GM19463 (cell line): ENCODE results near the gene TMEM150C.

Experiments
- ATAC-seq: cut with Tn5 transposase; IDR thresholded peaks from one replicate; pipeline ENCODE4 v1.9.1; 2021; ENCODE audit warnings: mild to moderate bottlenecking, moderate library complexity; ENCODE audit not compliant: unreplicated experiment

Gene TMEM150C

DNA sequence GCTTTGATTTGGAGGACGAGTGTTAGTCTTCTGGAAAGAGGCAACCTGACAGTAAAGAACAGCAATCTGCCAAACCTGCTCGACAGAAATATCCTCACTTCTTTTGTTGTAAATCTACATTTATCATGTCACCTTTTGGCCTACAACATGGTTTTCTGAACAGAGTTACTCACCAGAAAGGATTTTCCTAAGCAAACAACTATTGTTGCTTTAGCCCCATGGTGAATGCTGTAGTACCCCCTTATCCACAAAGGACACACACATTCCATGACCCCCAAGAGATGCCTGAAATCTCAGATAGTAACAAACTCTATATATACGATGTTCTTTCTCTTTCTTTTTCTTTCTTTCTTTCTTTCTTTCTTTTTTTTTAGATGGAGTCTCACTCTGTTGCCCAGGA, 42.7 kb downstream of the TMEM150C start:
- no peak for ATAC-seq

DNA sequence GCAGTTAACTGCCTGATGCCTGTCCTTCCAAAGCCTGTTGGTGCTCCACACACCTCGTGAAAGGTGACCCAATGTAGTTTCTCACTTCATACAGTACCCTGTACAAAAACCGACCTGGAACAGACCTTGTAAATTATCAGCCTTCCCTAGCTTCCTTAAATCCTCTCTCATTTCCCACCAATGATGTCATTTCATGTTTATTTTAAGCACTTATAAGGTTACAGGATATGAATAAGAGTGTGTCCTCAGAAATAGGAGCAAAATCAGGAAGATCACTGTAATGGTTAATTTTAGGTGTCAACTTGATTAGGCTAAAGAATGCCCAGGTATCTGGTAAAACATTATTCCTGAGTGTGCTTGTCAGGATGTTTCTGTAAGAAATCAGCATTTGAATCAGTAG, 44.7 kb downstream of the TMEM150C start:
- no peak for ATAC-seq

DNA sequence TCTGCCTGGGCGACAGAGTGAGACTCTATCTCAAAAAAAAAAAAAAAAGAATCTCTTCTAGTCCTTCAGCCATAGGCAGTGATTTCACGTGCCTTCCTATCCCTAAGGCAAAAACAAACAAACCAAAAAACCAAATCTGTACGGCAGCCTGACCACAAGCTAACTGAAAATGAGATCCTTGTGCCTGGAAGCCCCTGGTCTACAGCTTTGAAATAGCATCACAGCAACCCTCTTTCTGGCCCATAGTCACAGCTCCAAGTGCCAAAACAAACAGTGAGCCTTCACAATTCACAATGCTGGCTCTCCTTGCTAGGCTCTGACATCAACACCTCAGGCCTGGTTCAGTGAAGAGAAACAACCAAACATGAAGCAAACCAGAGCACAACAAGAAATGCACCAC, 46.1 kb downstream of the TMEM150C start:
- ATAC-seq, result no peak

DNA sequence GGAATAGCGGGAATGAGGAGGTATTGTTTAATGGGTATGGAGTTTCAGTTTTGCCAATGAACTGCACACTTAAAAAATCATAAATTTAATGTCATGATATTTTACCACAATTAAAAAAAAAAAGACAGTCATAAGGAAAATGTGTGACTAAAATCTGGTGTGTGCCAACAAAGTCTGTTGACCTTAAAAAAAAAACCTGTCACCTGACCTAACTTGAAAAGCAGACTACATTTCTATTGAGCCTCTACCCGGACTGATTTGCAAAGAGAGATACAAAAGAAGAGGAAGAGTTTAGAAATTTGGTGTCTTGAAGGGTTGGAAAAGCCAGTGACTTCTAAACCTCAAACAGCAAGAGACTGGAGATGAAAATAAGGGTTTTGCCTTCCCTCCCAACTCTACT, 48.4 kb downstream of the TMEM150C start:
- ATAC-seq, result no peak

DNA sequence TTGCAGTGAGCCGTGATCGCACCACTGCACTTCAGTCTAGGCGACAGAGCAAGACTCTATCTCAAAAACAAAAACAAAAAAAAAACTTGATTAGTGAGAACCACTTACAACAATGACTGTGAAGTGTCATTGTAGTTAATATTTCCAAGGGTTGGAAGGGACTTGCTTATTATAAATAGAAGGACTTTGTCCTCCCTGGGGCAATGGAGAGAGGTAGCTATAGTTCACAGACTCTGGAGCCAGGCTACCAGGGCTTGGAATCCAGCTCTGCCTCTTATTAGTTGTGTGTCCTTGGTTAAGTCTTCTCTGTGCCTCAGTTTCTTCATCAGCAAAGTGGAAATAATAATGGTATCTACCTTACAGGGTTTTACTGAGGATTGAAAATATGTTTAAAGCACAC, 51.6 kb downstream of the TMEM150C start:
- no peak for ATAC-seq

DNA sequence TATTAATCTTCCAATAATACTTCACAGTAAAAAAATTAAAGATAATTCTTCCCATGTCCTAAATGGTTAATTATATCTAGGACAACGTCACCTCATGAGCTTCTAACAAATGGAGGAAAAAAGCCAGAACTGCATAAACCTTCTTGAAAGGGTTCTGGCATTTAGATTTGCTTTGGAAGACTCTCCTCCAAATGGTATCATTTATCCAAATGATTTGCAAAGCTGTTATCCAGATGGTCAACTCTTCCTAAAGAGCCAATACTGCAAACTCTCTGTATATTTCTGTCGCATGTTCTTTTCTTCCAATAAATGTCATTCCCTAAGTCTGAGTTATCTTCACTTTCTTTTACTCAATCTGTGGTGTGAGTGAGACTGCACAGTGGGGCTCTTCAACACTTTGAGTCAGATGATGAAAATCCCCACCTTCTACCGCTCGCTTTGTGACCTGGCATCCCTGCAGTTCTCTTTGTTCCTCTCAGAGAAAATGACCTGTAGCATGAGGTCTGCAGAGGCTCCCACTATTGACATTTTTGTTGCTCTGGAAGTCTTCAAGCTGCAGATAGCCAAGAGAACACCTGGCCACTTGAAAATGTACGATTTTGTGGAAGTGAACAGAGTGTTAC, 52.9 kb downstream of the TMEM150C start:
- ATAC-seq, result no peak

DNA sequence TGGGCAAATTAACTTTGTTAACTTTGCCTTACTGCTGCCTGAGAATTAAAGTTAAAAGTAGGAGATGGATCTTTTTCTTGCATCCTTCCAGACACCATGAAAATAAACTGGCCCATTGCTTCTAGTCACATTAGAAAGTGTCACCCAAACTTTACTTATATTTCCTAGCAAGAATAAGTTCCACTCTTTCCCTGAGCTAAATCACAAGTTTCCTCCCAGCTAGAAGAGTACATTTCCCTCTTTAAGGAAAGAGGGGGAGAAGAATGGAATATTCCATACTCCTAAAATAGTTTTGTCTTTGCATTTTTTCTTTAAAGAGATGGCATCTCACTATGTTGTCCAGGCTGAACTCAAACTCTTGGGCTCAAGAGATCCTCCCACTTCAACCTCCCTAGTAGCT, 53.8 kb downstream of the TMEM150C start:
- no peak for ATAC-seq

DNA sequence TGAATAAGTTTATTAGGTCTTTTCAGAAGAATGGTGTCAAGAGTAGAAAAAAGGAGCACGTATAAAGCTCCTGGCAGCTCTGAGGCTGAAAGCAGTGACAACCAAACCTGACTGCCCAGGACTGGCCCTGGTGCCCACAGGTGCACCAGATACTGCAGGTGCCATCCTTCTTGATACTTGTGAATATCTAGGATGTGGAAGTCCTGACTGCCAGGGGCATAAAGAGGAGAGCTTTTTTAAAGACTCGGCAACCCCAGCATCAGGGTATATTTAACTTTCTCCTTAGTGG, 60.7 kb downstream of the TMEM150C start:
- ATAC-seq, result no peak

DNA sequence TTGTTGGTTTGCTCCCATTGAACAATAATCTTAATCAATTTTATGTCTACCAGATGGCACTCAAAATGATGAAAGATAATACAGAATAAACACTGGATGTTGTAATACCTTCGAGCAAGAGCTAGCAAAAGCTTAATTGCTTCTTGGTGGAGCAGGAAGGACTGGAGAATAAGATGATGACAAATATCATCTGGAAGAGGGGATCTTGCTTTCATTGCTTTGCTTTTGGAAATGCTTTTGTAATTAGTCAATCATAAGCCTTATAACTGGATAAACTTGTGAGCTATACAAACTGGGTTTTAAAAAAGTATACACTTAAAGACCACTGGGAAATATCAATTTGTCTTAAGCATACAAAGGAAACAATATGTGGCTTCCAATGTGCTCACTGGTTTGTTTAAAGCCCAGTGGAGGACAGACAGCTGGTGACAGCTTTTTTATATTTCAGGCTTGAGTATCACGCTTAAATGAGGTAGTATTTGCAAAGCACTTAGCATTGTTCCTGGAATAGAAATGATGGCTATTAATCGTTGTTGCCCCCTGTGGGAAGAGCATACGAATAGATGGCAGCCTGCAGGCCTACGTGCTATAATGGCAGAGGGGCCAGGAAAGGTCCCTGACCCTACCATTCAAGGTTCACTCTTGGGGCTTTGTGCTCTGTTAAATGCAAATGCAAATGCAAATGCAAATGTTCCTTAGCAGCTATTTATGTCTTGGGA, 61.2 kb downstream of the TMEM150C start:
- no peak for ATAC-seq

DNA sequence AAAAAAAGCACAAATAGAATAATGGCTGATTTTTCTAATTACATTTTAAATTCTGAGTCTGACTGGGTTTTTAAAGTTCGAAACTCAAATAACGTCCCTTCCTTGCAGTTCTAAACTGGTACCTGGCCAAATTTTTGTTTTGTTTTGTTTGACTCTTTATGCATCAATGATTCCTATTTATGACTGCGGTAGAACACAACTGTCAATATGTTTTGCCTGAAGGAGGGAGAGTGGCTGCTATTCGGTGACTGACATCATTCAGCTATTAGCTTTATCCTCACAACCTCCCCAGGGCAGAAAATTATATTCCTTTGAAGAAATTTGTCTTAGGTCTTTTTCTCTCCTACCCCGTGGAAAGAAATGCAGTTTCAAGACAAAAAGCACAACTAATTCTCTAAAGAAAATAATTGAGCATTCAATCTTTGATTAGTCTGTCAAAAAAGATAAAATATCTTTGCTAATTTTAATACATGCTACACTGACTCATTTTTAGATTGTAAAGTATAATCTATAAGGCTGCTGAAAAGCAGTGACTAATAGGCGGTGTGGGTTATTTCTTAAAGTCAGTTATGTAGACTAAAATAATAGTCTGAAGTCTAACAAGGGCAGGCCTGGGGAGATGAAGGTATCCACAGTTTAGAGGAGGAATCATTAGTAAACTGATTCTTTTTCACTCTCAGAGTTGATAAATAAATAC, 61.9 kb downstream of the TMEM150C start:
- ATAC-seq, result no peak

DNA sequence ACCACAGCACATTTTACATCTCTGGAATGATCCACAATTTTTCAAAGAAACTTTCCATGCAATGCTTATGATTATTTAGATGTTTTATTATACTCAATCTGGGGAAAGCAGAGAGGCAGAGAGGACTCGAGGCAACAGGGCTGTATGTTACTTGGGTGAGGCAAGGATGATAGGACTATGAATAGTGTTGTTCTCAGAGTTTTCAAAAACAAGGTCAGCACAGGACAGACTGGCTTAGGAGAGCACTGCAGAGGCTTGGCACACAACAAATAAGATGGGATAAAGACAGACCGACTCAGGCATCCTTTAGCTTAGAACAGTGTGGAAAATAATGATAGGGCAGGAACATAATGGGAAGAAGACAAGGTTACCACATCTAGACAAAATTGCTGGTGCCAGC, 65.4 kb downstream of the TMEM150C start:
- no peak for ATAC-seq

DNA sequence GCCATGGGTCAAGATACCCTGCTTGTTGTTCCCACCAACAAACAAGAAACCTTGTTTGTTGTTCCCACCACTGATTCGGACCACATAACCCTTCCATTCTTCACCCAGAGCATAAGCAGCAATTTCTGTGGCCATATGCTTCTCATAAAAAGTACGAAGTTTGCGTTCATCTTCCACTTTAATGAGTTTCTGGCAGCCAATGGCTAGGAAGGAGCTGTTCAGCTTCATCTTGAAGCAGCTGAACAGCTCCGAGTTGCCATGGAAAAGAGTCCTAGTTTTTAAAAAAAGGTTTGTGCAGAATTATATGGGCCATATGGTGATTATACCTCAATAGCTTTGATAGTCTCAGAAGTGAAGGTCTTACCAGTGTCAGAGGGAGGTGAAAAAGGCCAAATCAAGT, 66.1 kb downstream of the TMEM150C start:
- ATAC-seq, result no peak

DNA sequence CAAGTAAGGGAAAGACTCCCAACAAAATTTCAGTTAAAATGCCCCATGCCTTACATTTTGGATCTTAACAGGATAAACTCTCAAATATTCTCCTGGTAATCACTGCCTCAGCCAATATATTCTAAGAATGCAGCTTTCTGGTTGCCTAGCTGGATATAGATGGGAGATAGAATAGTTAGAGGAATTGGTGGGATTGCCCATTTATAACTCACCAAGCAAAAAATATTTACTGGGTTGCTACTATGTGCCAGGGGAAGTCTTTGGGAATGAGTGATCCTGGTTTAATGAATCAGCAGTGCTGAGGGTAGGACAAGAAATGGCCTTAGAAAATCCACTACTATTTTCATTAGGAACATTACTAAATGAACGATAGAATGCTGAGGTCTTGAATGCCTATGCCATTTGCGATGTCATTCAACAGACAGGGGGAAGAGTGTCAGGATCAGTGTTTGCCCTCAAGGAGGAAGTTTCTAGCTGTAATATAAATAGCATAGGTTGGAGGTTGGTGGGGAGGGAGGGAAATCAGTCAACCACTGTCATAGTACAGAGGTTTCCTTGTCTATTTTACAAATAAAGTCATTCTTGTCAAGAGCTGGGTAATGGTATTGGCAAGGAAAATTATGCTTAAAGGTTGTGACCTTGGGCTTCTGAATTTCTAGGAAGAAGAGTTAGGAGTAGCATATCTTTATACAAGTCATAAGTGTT, 67.9 kb downstream of the TMEM150C start:
- no peak for ATAC-seq

DNA sequence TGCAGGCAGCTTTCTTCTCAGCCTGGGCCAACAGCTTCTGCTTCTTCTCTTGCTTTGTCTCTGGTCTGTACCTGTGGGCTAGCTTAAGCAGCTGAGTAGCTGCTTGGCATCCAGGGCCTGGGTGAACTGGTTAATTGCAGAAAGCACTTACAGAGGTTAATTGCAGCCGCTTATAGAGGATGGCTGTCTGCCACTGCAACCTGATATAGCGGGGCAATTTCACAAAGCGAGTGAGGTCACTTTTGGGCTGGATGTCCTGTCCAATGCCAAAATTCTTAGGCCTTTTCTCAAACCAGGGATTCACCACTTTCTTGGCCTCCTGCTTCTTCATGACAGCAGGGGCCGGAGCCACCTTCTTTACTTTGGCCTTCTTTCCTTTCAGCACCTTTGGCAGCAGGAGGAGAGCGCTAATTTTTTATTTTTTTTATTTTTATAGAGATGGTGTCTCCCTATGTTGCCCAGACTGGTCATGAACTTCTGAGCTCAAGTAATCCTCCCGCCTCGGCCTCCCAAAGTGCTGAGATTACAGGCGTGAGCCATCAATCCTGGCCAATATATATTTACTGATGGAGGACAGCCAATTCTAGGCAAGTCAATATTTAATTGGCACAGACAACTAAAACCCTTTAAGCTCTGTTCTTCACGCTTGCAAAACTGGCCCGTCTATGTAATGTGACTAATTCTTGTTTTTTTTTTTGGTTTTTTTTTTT, 70.4 kb downstream of the TMEM150C start:
- ATAC-seq, result no peak

DNA sequence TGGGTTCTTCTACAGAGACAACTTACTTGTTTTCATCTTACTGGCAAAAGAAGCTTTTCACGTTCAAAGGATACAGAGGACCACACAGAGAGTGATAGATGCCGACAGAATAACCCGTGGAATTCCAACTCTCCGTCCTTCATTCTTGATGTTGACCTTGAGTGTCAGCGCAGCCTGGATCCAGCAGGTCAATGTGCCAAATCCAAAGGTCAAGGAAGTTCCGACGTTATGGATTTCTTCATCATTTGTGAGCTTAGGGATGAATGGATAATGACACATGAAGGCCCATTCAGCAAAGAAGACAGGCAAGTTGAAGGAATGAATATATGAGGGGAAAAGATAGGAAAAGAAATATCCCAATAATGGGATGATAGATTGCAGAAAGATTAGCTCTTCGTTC, 71.8 kb downstream of the TMEM150C start:
- ATAC-seq, result no peak

DNA sequence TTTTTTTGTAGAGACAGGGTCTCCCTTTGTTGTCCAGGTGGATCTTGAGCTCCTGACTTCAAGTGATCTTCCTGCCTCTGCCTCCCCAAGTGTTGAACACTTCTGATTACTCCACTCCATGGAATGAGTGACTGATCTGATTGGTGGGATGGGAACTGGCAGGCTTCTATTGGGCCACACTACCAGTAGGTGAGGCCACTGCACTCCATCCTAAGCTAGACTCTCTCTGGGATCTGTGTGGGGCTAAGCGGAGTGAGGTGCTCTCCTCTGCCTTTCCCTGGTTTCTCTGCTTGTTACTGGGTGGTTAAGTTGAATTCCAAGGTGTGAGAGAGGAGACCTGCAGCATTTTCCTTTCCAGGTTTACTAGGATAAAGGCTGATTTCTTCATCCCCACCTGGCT, 72.7 kb downstream of the TMEM150C start:
- ATAC-seq, result no peak

DNA sequence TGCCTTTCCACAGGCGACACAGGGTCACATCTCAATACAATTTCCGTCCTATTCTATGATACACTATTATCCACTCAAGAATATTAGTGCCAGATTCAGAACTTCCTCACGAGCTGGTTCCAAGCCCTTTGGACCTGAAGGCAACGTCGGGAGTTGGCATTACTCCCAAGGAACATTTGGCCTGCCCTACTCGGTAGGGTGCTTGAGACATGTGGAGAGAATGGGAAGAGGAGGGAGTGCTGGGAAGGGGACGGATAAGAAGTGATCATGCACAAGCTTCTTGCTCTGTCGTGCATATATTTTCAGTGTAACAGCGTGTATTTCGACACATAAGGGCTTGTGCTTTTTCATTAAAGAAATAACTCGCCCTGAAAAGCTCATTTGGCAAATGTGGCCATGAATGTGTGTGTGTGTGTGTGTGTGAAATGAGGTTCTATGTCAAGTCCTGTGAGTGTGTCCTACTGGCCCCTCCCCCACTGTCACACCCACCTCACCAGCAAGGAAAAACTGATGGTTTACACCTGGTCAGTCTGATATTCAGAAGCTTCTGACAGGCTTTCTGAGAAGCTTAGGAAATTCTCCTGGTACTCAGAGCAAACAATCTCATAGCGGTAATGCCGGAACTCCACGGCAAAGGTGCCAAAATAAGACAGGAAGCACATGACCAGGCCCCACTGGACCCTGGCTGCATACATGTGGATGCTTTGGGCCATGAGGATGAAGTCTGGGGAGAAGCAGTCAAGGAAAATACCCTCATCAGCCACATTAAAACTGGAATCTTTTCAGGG, 76.6 kb downstream of the TMEM150C start:
- ATAC-seq, result no peak

DNA sequence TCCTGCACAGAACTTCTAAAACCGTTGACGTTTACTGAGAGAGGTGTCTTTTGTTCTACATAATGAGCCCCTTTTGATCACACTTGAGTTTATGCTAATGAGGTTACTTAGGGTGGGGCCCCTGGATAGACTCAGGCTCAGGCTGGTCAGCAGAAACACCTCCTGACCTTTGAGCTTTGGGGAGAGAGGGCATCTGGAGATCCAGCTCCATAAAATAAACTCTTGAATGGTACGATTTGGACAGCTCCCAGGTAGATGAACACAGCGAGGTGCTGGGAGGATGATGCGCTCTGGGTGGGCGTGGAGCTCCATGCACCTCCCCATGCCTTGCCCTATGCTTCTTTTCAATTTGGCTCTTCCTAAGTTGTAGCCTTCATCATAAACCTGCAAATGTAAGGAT, 79.4 kb downstream of the TMEM150C start:
- ATAC-seq, result no peak

DNA sequence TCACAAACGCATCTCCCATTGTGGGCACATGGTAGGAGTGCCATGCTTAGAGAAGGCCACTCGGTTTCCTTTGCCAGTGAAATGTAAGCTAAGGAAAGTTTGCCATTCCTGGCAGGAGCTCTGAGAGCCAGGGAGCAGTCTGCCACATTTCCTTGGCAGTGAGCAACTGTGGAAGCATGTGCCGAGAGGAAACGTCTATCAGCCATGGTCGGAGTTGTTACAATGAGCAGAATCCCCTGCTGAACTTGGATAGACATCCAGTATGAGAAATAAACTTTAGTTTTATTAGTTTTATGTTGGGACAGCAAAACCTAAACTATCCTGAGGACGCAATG, 80.3 kb downstream of the TMEM150C start:
- ATAC-seq, result no peak

DNA sequence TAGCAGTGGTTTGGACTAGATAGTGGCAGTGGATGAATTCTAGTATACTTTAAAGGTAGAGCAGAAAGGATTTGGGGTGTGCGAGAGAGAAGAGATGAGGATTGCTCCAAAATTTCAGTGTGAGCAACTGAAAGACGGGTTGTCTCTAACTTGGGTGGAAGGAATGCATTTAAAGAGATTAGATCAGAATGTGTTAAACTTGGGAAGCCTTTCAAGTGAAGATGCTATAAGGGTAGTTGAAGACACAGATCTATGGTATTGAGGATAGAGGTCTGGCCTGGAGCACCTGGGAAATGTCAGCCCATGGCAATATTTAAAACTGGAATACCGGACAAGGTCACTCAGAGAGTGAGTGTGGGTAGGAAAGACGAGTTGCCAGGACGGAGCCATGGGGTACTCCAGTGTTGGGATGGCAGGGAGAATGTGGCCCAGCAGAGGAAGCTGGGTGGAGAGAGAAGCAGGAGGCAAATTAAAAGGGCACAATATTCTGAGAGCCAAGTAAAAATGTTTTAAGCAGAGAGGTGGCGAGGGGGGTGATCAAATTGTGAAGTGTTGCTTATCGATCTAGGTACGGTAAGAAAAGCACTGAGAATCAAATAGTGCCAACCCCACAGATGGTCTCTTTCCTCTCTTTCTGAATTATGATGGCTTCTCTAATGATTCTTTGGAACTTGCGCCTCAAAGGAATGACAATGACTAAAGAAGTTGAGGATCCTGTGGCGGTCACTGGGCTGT, 80.8 kb downstream of the TMEM150C start:
- no peak for ATAC-seq
